Left lung (tissue), 10 donors: ENCODE measurements around the gene RBM10. TPM values are rescaled to one million over a fixed set of nuclear protein-coding genes. Genes with fewer than 3 reads are reported as not detected.

Experiments used
- ATAC-seq: fragments of 200-7000 bp; cut with Tn5 transposase; one replicate; pipeline ENCODE4 v1.9.1; 2020; ENCODE audit warnings: moderate library complexity
- DNase-seq, 4 donors: peaks; one replicate each; pipeline ENCODE4 v3.0.0-alpha.2; 2013 to 2020
- H3K27ac ChIP-seq, 2 donors: fragments of 200-600 bp; sonication (generic) in 1 of 2; one replicate each; pipeline versions ENCODE4 v1.5.0 to v1.8.0; 2020 to 2021
- H3K27me3 ChIP-seq, 2 donors: fragments of 200-600 bp; sonication (generic) in 1 of 2; one replicate each; pipeline versions ENCODE4 v1.5.0 to v1.8.0; 2020 to 2021
- H3K36me3 ChIP-seq, 2 donors: fragments of 200-600 bp; sonication (generic) in 1 of 2; one replicate each; pipeline versions ENCODE4 v1.5.0 to v1.8.0; 2020 to 2021
- H3K4me1 ChIP-seq, 2 donors: fragments of 200-600 bp; one replicate each; pipeline ENCODE4 v1.8.0; 2021
- H3K4me3 ChIP-seq, 2 donors: fragments of 200-600 bp; sonication (generic) in 1 of 2; one replicate each; pipeline versions ENCODE4 v1.5.0 to v1.8.0; 2020 to 2021; ENCODE audit warnings: mild to moderate bottlenecking in 1 of 2
- H3K9me3 ChIP-seq, 2 donors: fragments of 200-600 bp; sonication (generic) in 1 of 2; one replicate each; pipeline versions ENCODE4 v1.5.0 to v1.8.0; 2020 to 2021
- CTCF ChIP-seq, 2 donors: fragments of 200-600 bp; sonication (generic) in 1 of 2; IDR thresholded peaks; one replicate each; pipeline versions ENCODE4 v1.5.0 to v1.8.0; 2021; ENCODE audit warnings: antibody characterized with exemption in 2 of 2
- intact Hi-C, 2 donors: fragments of 100-400 bp; cut with DNase I; formaldehyde crosslinking; loops; one replicate each; pipeline versions ENCODE4 v1.11.2 to v1.14.2; 2022
- polyA plus RNA-seq, 6 donors: library from polyadenylated mRNA; unstranded; fragments of 120-200 nt; gene quantifications; one replicate each; pipeline ENCODE4 v1.2.1, GENCODE V29; 2013; ENCODE audit not compliant: insufficient read length in 6 of 6
- total RNA-seq, 2 donors: library from RNA; stranded (reverse); fragmentation: NEBNext Ultra II Directional; extraction: Animal tissue kit (Norgen Biotek cat#: 25700); gene quantifications; one replicate each; pipeline ENCODE4 v1.2.1, GENCODE V29; 2021
- donor health status: DM: no; HTN: yes; CAD: no.
- donor health status: DM: no; HTN: no; CAD: no.

RBM10 gene
- total and polyA plus RNA-seq, 8 donors = 31.6 to 57.8 (median 51.0) TPM

- H3K9me3 ChIP-seq = no peaks in the 10 kb centered on the region
- peaks cover 0 to 5% of the 10 kb centered on the region in 2 donors for H3K27me3 ChIP-seq
- H3K27ac ChIP-seq = no peak overlapping the region
- peaks cover 0 to 100% of the 10 kb centered on the region in 2 donors for H3K36me3 ChIP-seq
- intact Hi-C loops = no loop called here
- ATAC-seq (no peak), DNase-seq (no peak)
- TF ChIP-seq CTCF (IDR thresholded peaks at IDR 0.05) = no peak
- H3K4me1 ChIP-seq = no peaks in the 10 kb centered on the region
- no peak overlapping the region for H3K4me3 ChIP-seq
Measured at GRCh38 chrX:47181301-47181700, 36.3 kb downstream of the RBM10 start.

DNA sequence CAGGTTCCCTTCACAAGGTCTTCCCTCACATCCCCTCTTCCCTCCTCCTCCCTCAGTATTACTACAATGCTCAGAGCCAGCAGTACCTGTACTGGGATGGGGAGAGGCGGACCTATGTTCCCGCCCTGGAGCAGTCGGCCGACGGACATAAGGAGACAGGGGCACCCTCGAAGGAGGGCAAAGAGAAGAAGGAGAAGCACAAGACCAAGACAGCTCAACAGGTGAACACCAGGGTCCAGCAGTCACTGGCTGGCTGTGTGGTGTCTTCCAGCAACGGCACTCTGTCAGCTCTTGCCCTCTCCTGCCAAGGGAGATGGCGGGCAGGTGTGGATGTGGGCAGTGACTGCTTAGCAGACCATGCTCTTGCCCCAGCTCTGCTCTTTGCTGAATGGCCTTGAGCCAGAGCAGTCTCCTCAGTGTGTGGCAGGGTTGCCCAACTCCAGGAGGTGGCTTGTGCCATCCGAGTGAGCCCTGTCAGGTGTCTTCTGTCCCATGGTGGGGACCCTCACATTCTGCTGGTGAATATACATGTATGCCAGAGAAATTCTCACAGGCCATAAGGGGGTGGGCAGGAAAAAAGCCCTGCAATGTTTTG is 37.2 kb downstream of the RBM10 start:
- peaks cover 0 to 5% of the 10 kb centered on the region in 2 donors for H3K27me3 ChIP-seq

DNA sequence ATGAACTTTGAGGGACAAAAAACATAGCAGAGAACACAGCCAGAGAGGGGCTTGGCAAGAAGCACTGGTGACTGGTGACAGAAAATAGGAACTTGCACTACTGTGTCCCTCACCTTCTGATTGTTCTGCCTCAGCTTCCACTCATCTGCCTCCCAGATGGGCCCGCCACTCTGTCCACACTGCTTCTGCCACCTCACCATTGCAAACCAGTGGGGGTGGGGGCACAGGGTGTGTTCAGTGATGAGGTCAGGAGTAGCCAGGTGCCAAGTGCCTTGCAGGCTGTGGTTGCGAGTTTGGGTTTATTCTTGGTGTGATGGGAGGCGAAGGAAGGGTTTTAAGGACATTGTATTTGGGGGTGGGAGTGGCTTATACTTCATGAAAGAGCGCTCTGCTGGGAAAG is 39.5 kb downstream of the RBM10 start:
- peaks cover 0 to 5% of the 10 kb centered on the region in 2 donors for H3K27me3 ChIP-seq
- no peaks in the 10 kb centered on the region for H3K4me1 ChIP-seq
- peaks cover 0 to 78% of the 10 kb centered on the region in 2 donors for H3K36me3 ChIP-seq
- no peak overlapping the region for H3K27ac ChIP-seq
- H3K4me3 ChIP-seq = no peak overlapping the region
- ATAC-seq = no peak
- intact Hi-C loops = no loop called here
- no peaks in the 10 kb centered on the region for H3K9me3 ChIP-seq
- peak in 1 of 4 donors; percentile 15 for DNase-seq
- TF ChIP-seq CTCF (IDR thresholded peaks at IDR 0.05) = no peak

More for the DNA sequence above, 37.2 kb downstream of the RBM10 start:
- no peaks in the 10 kb centered on the region for H3K4me1 ChIP-seq
- H3K4me3 ChIP-seq = no peak overlapping the region
- H3K27ac ChIP-seq = no peak overlapping the region
- intact Hi-C loops = no loop called here
- ATAC-seq = no peak
- no peak for TF ChIP-seq CTCF (IDR thresholded peaks at IDR 0.05)
- no peaks in the 10 kb centered on the region for H3K9me3 ChIP-seq
- peak in 1 of 4 donors; percentile 26 for DNase-seq
- H3K36me3 ChIP-seq = peaks cover 0 to 100% of the 10 kb centered on the region in 2 donors

GRCh38 chrX:47185241-47185640 is 40.2 kb downstream of the RBM10 start:
- no peak overlapping the region for H3K4me3 ChIP-seq
- H3K4me1 ChIP-seq = no peaks in the 10 kb centered on the region
- ATAC-seq (no peak), DNase-seq (no peak)
- TF ChIP-seq CTCF (IDR thresholded peaks at IDR 0.05) = no peak
- H3K9me3 ChIP-seq = no peaks in the 10 kb centered on the region
- peaks cover 0 to 5% of the 10 kb centered on the region in 2 donors for H3K27me3 ChIP-seq
- peaks cover 0 to 71% of the 10 kb centered on the region in 2 donors for H3K36me3 ChIP-seq
- H3K27ac ChIP-seq = no peak overlapping the region
- intact Hi-C loops = no loop called here

DNA sequence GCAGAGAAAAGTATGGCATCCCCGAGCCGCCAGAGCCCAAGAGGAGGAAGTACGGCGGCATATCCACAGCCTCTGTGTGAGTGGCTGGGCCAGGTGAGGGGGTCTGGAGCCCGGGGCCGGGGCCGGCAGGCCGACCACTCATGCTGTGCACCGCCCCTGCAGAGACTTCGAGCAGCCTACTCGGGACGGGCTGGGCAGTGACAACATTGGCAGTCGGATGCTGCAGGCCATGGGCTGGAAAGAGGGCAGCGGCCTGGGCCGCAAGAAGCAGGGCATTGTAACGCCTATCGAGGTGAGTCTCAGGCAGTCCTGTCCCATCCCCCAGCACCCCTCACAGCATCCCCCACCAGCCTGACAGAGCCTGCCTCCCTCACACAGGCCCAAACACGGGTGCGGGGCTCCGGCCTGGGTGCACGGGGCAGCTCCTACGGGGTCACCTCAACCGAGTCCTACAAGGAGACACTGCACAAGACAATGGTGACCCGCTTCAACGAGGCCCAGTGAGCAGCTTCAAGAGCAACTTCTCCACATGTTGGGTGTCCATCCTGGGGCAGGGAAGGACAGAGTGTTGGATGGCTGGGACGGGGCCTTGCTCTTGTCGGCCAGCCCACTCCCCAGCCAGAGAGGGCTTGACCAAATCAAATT is 41.2 kb downstream of the RBM10 start:
- no peak for DNase-seq
- Histone ChIP-seq H3K27ac (no peak overlapping the region), H3K36me3 (peaks cover 0 to 61% of the 10 kb centered on the region in 2 donors), H3K9me3 (no peaks in the 10 kb centered on the region), H3K4me1 (no peaks in the 10 kb centered on the region), H3K4me3 (no peak overlapping the region), H3K27me3 (peaks cover 0 to 5% of the 10 kb centered on the region in 2 donors)
- intact Hi-C loops = no loop called here
- no peak for TF ChIP-seq CTCF (IDR thresholded peaks at IDR 0.05)
- ATAC-seq = no peak
